Measurements from ENCODE around the gene GSTO1.

DNA sequence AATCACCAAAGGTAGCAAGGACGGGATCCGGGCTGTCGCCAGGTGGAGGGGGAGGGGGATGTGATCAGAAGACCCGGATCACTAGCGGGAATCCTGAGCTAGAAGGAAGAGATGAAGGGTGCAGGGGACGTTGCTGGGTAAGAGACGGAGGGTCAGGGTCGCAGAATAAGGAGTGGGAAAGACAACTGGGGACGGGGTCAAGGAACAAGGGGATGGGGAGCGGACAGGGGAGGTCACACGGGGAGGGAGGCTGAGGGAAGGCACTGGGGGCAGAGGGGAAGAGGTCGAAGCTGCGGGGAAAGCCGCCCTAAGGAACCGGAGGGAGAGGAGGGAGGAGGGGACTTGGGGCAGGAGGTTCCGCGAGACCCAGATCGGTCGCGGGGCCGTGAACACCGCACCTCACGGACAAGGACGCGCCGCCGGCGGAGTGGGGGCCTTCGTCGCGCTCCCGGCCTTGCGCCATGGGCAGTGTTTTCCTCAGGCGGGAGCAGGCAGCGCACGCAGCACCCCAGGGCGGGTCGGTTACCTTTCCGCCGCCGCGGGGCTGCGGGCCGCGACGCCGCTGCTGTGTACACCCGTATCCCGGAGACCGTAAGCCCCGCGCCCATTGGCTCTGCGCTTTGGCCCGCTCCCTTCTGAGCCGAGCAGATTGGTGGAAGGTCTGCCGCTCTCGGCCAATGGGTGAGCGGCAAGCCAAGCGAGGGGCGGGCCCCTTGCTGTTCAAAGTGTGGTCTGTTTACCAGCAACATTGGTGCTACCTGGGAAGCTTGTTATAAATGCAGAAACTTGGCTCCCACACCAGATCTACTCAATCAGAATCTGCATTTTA is 22.7 kb upstream of the GSTO1 start, which contains the start of gene CFAP43:
- no peak for TF ChIP-seq ZNF121 (CRISPR knock-in tag; IDR thresholded peaks at IDR 0.05)
- TF ChIP-seq, protein P1, sequence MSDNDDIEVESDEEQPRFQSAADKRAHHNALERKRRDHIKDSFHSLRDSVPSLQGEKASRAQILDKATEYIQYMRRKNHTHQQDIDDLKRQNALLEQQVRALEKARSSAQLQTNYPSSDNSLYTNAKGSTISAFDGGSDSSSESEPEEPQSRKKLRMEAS (IDR thresholded peaks at IDR 0.05) = peak; percentile 93
- no peak for TF ChIP-seq DNMT3B (CRISPR knock-in tag; conservative IDR thresholded peaks at IDR 0.05)
- TF ChIP-seq DRAP1 (CRISPR knock-in tag; IDR thresholded peaks at IDR 0.05) = no peak
- TF ChIP-seq ZNF503 (CRISPR knock-in tag; IDR thresholded peaks at IDR 0.05) = no peak
- TF ChIP-seq EZH2 (conservative IDR thresholded peaks at IDR 0.05; ENCODE audit: low read depth, low read length) = no peak
- TF ChIP-seq ZNF264 (CRISPR knock-in tag; IDR thresholded peaks at IDR 0.05) = no peak
- TF ChIP-seq SP2 (CRISPR knock-in tag; IDR thresholded peaks at IDR 0.05) = peak; percentile 89
- TF ChIP-seq MAZ (IDR thresholded peaks at IDR 0.05; ENCODE audit: borderline replicate concordance, low read depth, low read length) = no peak
- peak; percentile 83 for TF ChIP-seq MAZ (CRISPR knock-in tag; IDR thresholded peaks at IDR 0.05; ENCODE audit: low read depth)
- TF ChIP-seq ZNF766 (CRISPR knock-in tag; IDR thresholded peaks at IDR 0.05; ENCODE audit: borderline replicate concordance) = no peak
- TF ChIP-seq, protein P2, sequence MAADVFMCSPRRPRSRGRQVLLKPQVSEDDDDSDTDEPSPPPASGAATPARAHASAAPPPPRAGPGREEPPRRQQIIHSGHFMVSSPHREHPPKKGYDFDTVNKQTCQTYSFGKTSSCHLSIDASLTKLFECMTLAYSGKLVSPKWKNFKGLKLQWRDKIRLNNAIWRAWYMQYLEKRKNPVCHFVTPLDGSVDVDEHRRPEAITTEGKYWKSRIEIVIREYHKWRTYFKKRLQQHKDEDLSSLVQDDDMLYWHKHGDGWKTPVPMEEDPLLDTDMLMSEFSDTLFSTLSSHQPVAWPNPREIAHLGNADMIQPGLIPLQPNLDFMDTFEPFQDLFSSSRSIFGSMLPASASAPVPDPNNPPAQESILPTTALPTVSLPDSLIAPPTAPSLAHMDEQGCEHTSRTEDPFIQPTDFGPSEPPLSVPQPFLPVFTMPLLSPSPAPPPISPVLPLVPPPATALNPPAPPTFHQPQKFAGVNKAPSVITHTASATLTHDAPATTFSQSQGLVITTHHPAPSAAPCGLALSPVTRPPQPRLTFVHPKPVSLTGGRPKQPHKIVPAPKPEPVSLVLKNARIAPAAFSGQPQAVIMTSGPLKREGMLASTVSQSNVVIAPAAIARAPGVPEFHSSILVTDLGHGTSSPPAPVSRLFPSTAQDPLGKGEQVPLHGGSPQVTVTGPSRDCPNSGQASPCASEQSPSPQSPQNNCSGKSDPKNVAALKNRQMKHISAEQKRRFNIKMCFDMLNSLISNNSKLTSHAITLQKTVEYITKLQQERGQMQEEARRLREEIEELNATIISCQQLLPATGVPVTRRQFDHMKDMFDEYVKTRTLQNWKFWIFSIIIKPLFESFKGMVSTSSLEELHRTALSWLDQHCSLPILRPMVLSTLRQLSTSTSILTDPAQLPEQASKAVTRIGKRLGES (CRISPR knock-in tag; IDR thresholded peaks at IDR 0.05; ENCODE audit: borderline replicate concordance) = no peak
- no peak for TF ChIP-seq FOXM1 (CRISPR knock-in tag; IDR thresholded peaks at IDR 0.05)
- TF ChIP-seq POLR2A (IDR thresholded peaks at IDR 0.05; ENCODE audit: insufficient read depth in 1 of 2, low read depth in 2 of 2, low read length in 2 of 2) = peak; percentile 49 to 61; a peak in 3 of 4 replicates

Data from HepG2 (cell line).